ENCODE measurements around the gene HSF2BP. TPM values are rescaled to one million over a fixed set of nuclear protein-coding genes. Genes with fewer than 3 reads are reported as not detected.
A peak's percentile ranks its signal among the peaks of the same experiment; 100 is the strongest.

Gene HSF2BP
- total RNA-seq, 3 donors from 2014 or later = 0.32 to 1.8 (median 1.3) TPM

DNA sequence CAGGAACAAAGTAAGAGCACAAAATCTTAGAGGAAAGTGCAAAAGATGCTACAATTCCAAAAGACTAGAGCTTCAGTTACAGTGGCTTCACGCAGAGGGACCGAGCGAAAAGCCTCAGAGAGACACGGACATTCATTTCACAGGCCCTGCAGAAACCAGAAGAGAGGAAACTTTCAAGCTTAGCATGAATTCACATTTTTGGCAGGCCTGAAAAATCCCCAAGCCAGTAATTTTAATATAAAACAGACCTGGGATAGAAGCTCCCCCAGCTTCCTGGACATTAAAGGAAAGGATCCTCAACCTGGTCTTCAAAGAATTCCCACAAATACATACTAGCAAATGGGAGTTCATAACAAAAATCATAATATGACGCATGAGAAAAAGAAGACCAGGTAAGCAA is 66.2 kb downstream of the HSF2BP start:
- H3K27me3 ChIP-seq = no peaks in the 10 kb centered on the region
- H3K9me3 ChIP-seq = no peaks in the 10 kb centered on the region
- H3K4me1 ChIP-seq = no peaks in the 10 kb centered on the region
- no peaks in the 10 kb centered on the region for H3K36me3 ChIP-seq
- intact Hi-C loops (cut with DNase I; ENCODE audit: low total_unique reads) = no loop called here
- no peak for DNase-seq (ENCODE audit: low spot score in 2 of 2)
- TF ChIP-seq POLR2AphosphoS5 (IDR thresholded peaks at IDR 0.05) = no peak
- TF ChIP-seq POLR2A (IDR thresholded peaks at IDR 0.05) = no peak
- TF ChIP-seq, protein P1, sequence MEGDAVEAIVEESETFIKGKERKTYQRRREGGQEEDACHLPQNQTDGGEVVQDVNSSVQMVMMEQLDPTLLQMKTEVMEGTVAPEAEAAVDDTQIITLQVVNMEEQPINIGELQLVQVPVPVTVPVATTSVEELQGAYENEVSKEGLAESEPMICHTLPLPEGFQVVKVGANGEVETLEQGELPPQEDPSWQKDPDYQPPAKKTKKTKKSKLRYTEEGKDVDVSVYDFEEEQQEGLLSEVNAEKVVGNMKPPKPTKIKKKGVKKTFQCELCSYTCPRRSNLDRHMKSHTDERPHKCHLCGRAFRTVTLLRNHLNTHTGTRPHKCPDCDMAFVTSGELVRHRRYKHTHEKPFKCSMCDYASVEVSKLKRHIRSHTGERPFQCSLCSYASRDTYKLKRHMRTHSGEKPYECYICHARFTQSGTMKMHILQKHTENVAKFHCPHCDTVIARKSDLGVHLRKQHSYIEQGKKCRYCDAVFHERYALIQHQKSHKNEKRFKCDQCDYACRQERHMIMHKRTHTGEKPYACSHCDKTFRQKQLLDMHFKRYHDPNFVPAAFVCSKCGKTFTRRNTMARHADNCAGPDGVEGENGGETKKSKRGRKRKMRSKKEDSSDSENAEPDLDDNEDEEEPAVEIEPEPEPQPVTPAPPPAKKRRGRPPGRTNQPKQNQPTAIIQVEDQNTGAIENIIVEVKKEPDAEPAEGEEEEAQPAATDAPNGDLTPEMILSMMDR (IDR thresholded peaks at IDR 0.05) = no peak
- H3K4me3 ChIP-seq = no peak overlapping the region
- H3K27ac ChIP-seq = no peak overlapping the region

DNA sequence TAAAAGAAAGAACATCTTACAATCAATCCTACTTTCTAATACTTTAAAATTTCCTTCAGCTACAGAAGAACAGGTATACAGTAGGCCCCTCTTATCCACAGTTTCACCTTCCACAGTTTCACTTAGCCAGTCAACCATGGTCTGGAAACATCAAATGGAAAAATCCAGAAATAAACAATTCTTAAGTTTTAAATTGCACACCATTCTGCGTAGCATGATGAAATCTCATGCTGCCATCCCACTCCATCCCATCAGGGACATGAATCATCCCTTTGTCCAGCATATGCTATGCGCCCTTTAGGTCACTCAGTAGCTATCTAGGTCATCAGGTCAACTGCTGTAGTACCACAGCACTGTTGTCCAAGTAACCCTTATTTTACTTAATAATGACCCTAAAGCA is 67.7 kb downstream of the HSF2BP start:
- Histone ChIP-seq H3K4me1 (peaks cover 0 to 6% of the 10 kb centered on the region in 2 donors), H3K36me3 (no peaks in the 10 kb centered on the region), H3K27ac (no peak overlapping the region), H3K4me3 (no peak overlapping the region), H3K27me3 (no peaks in the 10 kb centered on the region), H3K9me3 (no peaks in the 10 kb centered on the region)
- DNase-seq (ENCODE audit: low spot score in 2 of 2) = no peak
- TF ChIP-seq POLR2A (IDR thresholded peaks at IDR 0.05) (no peak), POLR2AphosphoS5 (IDR thresholded peaks at IDR 0.05) (no peak)
- TF ChIP-seq, protein P1 (IDR thresholded peaks at IDR 0.05) = no peak
- intact Hi-C loops (cut with DNase I; ENCODE audit: low total_unique reads) = no loop called here

DNA sequence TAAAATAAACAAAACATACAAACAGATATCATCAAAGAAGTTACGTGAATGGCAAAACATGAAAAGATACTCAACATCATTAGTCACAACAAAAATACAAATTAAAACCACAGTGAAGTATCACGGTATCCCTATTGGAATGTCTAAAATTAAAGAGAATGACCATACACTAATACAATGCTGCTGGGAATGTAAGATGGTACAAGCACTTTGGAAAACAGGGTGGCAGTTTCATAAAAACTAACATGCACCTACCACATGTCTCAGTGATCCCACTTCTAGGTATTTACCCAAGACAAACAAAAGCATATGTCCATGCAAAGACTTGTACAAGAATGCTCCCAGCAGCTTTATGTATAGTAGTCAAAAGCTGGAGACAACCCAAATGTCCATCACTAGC is 69.1 kb downstream of the HSF2BP start:
- Histone ChIP-seq H3K36me3 (no peaks in the 10 kb centered on the region), H3K27me3 (no peaks in the 10 kb centered on the region), H3K27ac (no peak overlapping the region), H3K4me3 (no peak overlapping the region), H3K9me3 (no peaks in the 10 kb centered on the region), H3K4me1 (peaks cover 3 to 10% of the 10 kb centered on the region in 2 donors)
- DNase-seq (ENCODE audit: low spot score in 2 of 2) = no peak
- intact Hi-C loops (cut with DNase I; ENCODE audit: low total_unique reads) = no loop called here
- TF ChIP-seq, protein P1 (IDR thresholded peaks at IDR 0.05) = no peak
- TF ChIP-seq POLR2AphosphoS5 (IDR thresholded peaks at IDR 0.05) (no peak), POLR2A (IDR thresholded peaks at IDR 0.05) (no peak)

DNA sequence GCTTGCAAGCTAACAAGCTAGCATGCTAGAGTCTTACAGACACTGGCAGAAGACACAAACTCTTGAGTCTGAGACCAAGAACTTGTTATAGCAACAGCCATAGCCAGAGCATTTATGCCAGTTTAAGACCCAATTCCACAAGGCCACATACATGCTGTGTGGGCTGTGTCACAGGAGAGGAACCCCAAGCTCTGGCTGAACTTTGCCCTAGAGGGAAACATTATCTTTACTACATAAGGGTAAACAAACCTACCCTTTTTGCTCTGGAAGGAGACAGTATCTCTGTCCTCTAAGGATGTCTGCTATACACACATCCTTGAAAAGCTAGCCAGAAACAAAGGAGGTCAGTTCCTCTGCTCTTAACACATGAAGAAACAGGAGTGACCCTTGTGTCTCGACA is 70.3 kb downstream of the HSF2BP start:
- no peaks in the 10 kb centered on the region for H3K9me3 ChIP-seq
- H3K27ac ChIP-seq = no peak overlapping the region
- TF ChIP-seq, protein P1 (IDR thresholded peaks at IDR 0.05) = no peak
- TF ChIP-seq POLR2A (IDR thresholded peaks at IDR 0.05) = no peak
- no peaks in the 10 kb centered on the region for H3K36me3 ChIP-seq
- peaks cover 3 to 10% of the 10 kb centered on the region in 2 donors for H3K4me1 ChIP-seq
- no peak for DNase-seq (ENCODE audit: low spot score in 2 of 2)
- no peak overlapping the region for H3K4me3 ChIP-seq
- intact Hi-C loops (cut with DNase I; ENCODE audit: low total_unique reads) = no loop called here
- no peaks in the 10 kb centered on the region for H3K27me3 ChIP-seq

- H3K4me3 ChIP-seq = no peak overlapping the region
- no peaks in the 10 kb centered on the region for H3K27me3 ChIP-seq
- intact Hi-C loops (cut with DNase I; ENCODE audit: low total_unique reads) = no loop called here
- TF ChIP-seq POLR2A (IDR thresholded peaks at IDR 0.05) (no peak), POLR2AphosphoS5 (IDR thresholded peaks at IDR 0.05) (peak; percentile 54 to 97 (median 94))
- TF ChIP-seq, protein P1 (IDR thresholded peaks at IDR 0.05) = no peak
- no peaks in the 10 kb centered on the region for H3K9me3 ChIP-seq
- peak in 1 of 2 donors; percentile 92 for DNase-seq (ENCODE audit: low spot score in 2 of 2)
- H3K4me1 ChIP-seq = peaks cover 3 to 10% of the 10 kb centered on the region in 2 donors
- H3K27ac ChIP-seq = peak overlapping the region; percentile 81 to 84
- H3K36me3 ChIP-seq = no peaks in the 10 kb centered on the region
Observed at GRCh38 chr21:43585924-43586413, 73.3 kb downstream of the HSF2BP start.

All from breast epithelium (tissue), 4 donors.